Measurements from ENCODE around the gene SUN1.
"Not testable (repeated sequence)": the region's sequence is repeated elsewhere in the genome, so short reads cannot be mapped to it uniquely, and the experiment has no call there.

The SUN1 gene

DNA sequence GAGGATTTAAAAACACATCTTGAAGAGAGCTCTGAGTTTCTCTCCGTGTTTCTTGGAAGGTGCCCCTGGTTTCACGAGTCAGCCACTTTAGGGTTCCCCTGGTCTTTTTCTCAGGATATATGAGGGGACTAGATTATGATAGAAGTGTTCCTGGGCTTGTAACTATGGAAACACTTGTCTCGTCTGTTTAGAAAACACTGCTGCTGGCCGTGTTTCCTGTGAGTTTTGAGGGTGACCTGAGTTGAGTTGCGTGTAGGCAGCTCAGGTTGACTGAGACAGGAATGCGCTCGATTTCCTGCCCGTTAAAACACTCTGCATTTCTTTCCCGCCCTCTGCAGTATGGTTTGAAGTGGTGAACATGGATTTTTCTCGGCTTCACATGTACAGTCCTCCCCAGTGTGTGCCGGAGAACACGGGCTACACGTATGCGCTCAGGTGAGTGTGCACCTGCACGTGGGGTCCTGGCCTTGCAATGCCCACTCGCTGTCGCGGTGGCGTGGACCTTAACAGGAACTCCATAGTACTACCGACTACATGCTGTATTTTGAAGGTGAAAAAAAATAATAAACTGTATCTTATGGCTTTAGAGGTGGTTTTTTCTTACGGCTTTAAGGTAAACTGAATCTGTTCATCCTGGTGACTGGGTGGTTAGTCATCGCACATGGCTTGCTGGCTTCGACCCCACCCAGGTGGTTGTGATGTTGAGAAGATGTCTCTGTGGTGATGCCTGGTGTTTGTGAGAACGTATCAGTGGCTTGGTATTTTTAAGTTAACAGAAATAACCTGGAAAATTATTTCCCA, at the start of gene SUN1:
SUN1 (plus strand) TSS at position 310 of the 801 bp plus-strand sequence; CDS start at position 359, 49 bp downstream.
- Histone ChIP-seq H3K36me3 (ENCODE audit: insufficient read depth, low read length) (peaks cover 15% of the 10 kb centered on the region), H3K4me3 (ENCODE audit: low read length) (no peak within 1 kb of the TSS), H3K27me3 (ENCODE audit: insufficient read depth, low read length) (no peaks in the 10 kb centered on the region), H3K4me1 (ENCODE audit: insufficient read depth, low read length) (peaks cover 4% of the 10 kb centered on the region), H3K9me3 (ENCODE audit: low read length) (no peaks in the 10 kb centered on the region), H2AFZ (ENCODE audit: low read depth, low read length) (no peak within 1 kb of the TSS)

- Histone ChIP-seq H3K36me3 (ENCODE audit: insufficient read depth, low read length) (peaks cover 76% of the 10 kb centered on the region), H2AFZ (ENCODE audit: low read depth, low read length) (no peak overlapping the region), H3K27me3 (ENCODE audit: insufficient read depth, low read length) (no peaks in the 10 kb centered on the region), H3K4me3 (ENCODE audit: low read length) (no peak overlapping the region), H3K9me3 (ENCODE audit: low read length) (peaks cover 9% of the 10 kb centered on the region), H3K4me1 (ENCODE audit: insufficient read depth, low read length) (no peaks in the 10 kb centered on the region)
These were observed 49.4 kb upstream of the SUN1 start for GRCh38 chr7:782718-783449.

GRCh38 chr7:783556-784490, 48.5 kb upstream of the SUN1 start:
- Histone ChIP-seq H2AFZ (ENCODE audit: low read depth, low read length) (no peak overlapping the region), H3K4me1 (ENCODE audit: insufficient read depth, low read length) (no peaks in the 10 kb centered on the region), H3K4me3 (ENCODE audit: low read length) (no peak overlapping the region), H3K36me3 (ENCODE audit: insufficient read depth, low read length) (peaks cover 72% of the 10 kb centered on the region), H3K9me3 (ENCODE audit: low read length) (peaks cover 12% of the 10 kb centered on the region), H3K27me3 (ENCODE audit: insufficient read depth, low read length) (no peaks in the 10 kb centered on the region)

- no peaks in the 10 kb centered on the region for H3K27me3 ChIP-seq (ENCODE audit: insufficient read depth, low read length)
- no peaks in the 10 kb centered on the region for H3K4me1 ChIP-seq (ENCODE audit: insufficient read depth, low read length)
- H2AFZ ChIP-seq (ENCODE audit: low read depth, low read length): no peak overlapping the region
- H3K4me3 ChIP-seq (ENCODE audit: low read length): no peak overlapping the region
- peaks cover 12% of the 10 kb centered on the region for H3K9me3 ChIP-seq (ENCODE audit: low read length)
- H3K36me3 ChIP-seq (ENCODE audit: insufficient read depth, low read length): peaks cover 67% of the 10 kb centered on the region
These were observed 47.3 kb upstream of the SUN1 start for GRCh38 chr7:784971-785370.

- H3K9me3 ChIP-seq (ENCODE audit: low read length): peaks cover 12% of the 10 kb centered on the region
- no peak overlapping the region for H2AFZ ChIP-seq (ENCODE audit: low read depth, low read length)
- no peak overlapping the region for H3K4me3 ChIP-seq (ENCODE audit: low read length)
- no peaks in the 10 kb centered on the region for H3K27me3 ChIP-seq (ENCODE audit: insufficient read depth, low read length)
- H3K36me3 ChIP-seq (ENCODE audit: insufficient read depth, low read length): peaks cover 68% of the 10 kb centered on the region
- H3K4me1 ChIP-seq (ENCODE audit: insufficient read depth, low read length): no peaks in the 10 kb centered on the region
These were observed 46.9 kb upstream of the SUN1 start for GRCh38 chr7:785416-785815.

DNA sequence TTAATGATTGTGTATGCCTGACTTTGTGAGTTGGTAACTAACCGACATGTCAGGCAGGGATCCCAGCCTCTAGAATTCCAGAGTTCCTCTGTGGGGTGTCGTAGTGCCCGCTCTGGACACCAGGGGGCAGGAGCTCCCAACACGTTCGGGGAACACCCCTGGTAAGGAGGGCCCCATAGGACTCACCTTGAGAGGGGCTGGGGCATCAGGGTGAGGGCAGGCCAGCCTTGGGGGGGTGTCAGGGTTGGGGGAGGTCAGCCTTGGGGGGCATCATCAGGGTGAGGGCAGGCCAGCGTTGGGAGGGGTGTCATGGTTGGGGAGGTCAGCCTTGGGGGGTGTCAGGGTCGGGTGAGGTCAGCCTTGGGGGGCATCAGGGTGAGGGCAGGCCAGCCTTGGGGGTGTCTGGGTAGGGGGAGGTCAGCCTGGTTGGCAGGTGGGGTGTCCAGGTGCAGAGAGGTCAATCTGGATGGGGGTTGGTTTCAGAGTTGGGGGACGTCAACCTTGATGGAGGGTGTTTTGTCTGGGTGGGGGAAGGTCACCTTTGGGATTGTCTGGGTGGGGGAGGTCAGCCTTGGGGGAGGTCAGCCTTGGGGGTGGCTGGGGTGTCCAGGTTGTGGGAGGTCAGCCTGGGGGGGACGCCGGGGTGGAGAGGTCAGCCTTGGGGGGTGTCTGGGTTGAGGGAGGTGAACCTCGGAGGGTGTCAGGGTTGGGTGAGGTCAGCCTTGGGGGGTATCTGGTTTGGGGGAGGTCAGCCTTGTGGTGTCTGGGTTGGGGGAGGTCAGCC, 45.6 kb upstream of the SUN1 start:
- no peak overlapping the region for H2AFZ ChIP-seq (ENCODE audit: low read depth, low read length)
- H3K4me3 ChIP-seq (ENCODE audit: low read length): no peak overlapping the region
- H3K9me3 ChIP-seq (ENCODE audit: low read length): peaks cover 12% of the 10 kb centered on the region
- H3K36me3 ChIP-seq (ENCODE audit: insufficient read depth, low read length): peaks cover 59% of the 10 kb centered on the region
- no peaks in the 10 kb centered on the region for H3K27me3 ChIP-seq (ENCODE audit: insufficient read depth, low read length)
- no peaks in the 10 kb centered on the region for H3K4me1 ChIP-seq (ENCODE audit: insufficient read depth, low read length)

- no peaks in the 10 kb centered on the region for H3K27me3 ChIP-seq (ENCODE audit: insufficient read depth, low read length)
- peaks cover 51% of the 10 kb centered on the region for H3K36me3 ChIP-seq (ENCODE audit: insufficient read depth, low read length)
- peaks cover 9% of the 10 kb centered on the region for H3K9me3 ChIP-seq (ENCODE audit: low read length)
- no peak overlapping the region for H2AFZ ChIP-seq (ENCODE audit: low read depth, low read length)
- H3K4me3 ChIP-seq (ENCODE audit: low read length): no peak overlapping the region
- H3K4me1 ChIP-seq (ENCODE audit: insufficient read depth, low read length): no peaks in the 10 kb centered on the region
These were observed 44.7 kb upstream of the SUN1 start for GRCh38 chr7:787332-788240.

DNA sequence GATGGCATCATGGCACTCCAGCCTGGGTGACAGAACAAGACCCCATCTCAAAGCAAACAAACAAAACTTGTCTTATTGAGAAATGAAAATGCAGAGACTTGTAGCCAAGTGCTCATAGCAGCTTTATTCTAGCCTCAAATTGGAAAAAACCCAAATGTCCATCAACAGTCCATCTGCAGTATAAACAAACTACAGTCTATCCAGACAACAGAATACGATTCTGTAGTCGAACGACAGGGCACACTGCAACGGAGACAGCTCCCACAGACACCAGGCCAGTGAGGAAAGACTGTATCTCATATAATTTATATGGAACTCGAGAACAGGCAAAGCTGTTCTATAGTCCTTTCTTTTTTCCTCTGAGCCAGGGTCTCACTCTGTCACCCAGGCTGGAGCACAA, 40.8 kb upstream of the SUN1 start:
- Histone ChIP-seq H3K36me3 (ENCODE audit: insufficient read depth, low read length) (peaks cover 17% of the 10 kb centered on the region), H3K27me3 (ENCODE audit: insufficient read depth, low read length) (no peaks in the 10 kb centered on the region), H3K4me1 (ENCODE audit: insufficient read depth, low read length) (no peaks in the 10 kb centered on the region), H3K9me3 (ENCODE audit: low read length) (peaks cover 8% of the 10 kb centered on the region), H3K4me3 (ENCODE audit: low read length) (no peak overlapping the region), H2AFZ (ENCODE audit: low read depth, low read length) (no peak overlapping the region)

DNA sequence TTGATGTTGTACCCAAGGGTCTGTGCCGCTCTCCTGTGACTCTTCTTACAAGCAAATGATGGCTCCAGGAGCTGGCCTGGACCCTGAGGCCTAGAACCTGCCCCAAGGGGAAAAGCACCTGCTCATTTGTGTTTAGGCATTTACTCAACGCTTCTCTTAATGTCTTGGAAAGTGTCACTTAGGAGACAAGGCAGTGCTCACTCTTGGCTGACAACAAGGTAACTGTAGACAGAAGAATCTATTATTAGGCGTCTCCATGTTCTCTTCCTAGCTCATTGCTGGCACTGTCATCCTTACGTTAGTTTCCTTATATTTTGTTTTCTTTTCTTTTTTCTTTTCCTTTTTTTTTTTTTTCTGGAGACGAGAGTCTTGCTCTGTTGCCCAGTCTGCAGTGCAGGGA, 38.1 kb upstream of the SUN1 start:
- Histone ChIP-seq H3K36me3 (ENCODE audit: insufficient read depth, low read length) (peaks cover 8% of the 10 kb centered on the region), H3K27me3 (ENCODE audit: insufficient read depth, low read length) (no peaks in the 10 kb centered on the region), H3K9me3 (ENCODE audit: low read length) (peaks cover 7% of the 10 kb centered on the region), H3K4me3 (ENCODE audit: low read length) (no peak overlapping the region), H2AFZ (ENCODE audit: low read depth, low read length) (no peak overlapping the region), H3K4me1 (ENCODE audit: insufficient read depth, low read length) (no peaks in the 10 kb centered on the region)

GRCh38 chr7:794671-795329, 37.5 kb upstream of the SUN1 start:
- peaks cover 7% of the 10 kb centered on the region for H3K9me3 ChIP-seq (ENCODE audit: low read length)
- H3K27me3 ChIP-seq (ENCODE audit: insufficient read depth, low read length): no peaks in the 10 kb centered on the region
- H3K4me1 ChIP-seq (ENCODE audit: insufficient read depth, low read length): no peaks in the 10 kb centered on the region
- peaks cover 6% of the 10 kb centered on the region for H3K36me3 ChIP-seq (ENCODE audit: insufficient read depth, low read length)
- no peak overlapping the region for H2AFZ ChIP-seq (ENCODE audit: low read depth, low read length)
- H3K4me3 ChIP-seq (ENCODE audit: low read length): no peak overlapping the region

- not testable (repeated sequence) for H3K4me3 ChIP-seq (ENCODE audit: low read length); H3K27me3 ChIP-seq (ENCODE audit: insufficient read depth, low read length); H2AFZ ChIP-seq (ENCODE audit: low read depth, low read length); H3K4me1 ChIP-seq (ENCODE audit: insufficient read depth, low read length); H3K9me3 ChIP-seq (ENCODE audit: low read length); H3K36me3 ChIP-seq (ENCODE audit: insufficient read depth, low read length)
These were observed 35.7 kb upstream of the SUN1 start for GRCh38 chr7:796434-797169.

All from neuron (in vitro differentiated cells).